SU-DHL-6 (cell line): ENCODE measurements around the gene IQCC.

ENCODE experiments used
- CTCF ChIP-seq: fragments of 200-600 bp; sonication (generic); IDR thresholded peaks from one replicate; pipeline ENCODE4 v1.5.1; 2017; ENCODE audit warnings: antibody characterized with exemption, mild to moderate bottlenecking, low read length, moderate library complexity; ENCODE audit not compliant: insufficient read depth, poor library complexity, severe bottlenecking
- EZH2phosphoT487 ChIP-seq: fragments of 200-600 bp; sonication (generic), shearing (Covaris generic); conservative IDR thresholded peaks from 2 replicates; pipeline ENCODE4 v1.6.1; 2018; ENCODE audit warnings: mild to moderate bottlenecking, antibody characterized with exemption, low read length, moderate library complexity, mixed read lengths

GRCh38 chr1:32216566-32216965 lies 11.1 kb downstream of the IQCC start:
- TF ChIP-seq CTCF = no peak
- TF ChIP-seq EZH2phosphoT487 = no peak
